ENCODE measurements around the gene PPP1R3F.
"Not testable (repeated sequence)": the region's sequence is repeated elsewhere in the genome, so short reads cannot be mapped to it uniquely, and the experiment has no call there.

- TF ChIP-seq CTCF (IDR thresholded peaks at IDR 0.05; ENCODE audit: insufficient read depth, low read depth, low read length); EZH2 (IDR thresholded peaks at IDR 0.05; ENCODE audit: insufficient read depth, low read length): not testable (repeated sequence)
Measured at GRCh38 chrX:49331282-49331681, 61.7 kb downstream of the PPP1R3F start, which contains the start of gene GAGE13.
